Activated gamma-delta T cell (primary cell): ENCODE results near the gene KRT10.
"Not testable (repeated sequence)": the region's sequence is repeated elsewhere in the genome, so short reads cannot be mapped to it uniquely, and the experiment has no call there.

Experiments
- DNase-seq: peaks from one replicate; lab custom pipeline; 2025; lab: John Stamatoyannopoulos, UW
- total RNA-seq, 2 donors: gene quantifications; one replicate each; lab custom pipeline; 2026; lab: John Stamatoyannopoulos, UW

Gene KRT10
- 11.6 to 14.7 reads per million in 2 donors for total RNA-seq

DNA sequence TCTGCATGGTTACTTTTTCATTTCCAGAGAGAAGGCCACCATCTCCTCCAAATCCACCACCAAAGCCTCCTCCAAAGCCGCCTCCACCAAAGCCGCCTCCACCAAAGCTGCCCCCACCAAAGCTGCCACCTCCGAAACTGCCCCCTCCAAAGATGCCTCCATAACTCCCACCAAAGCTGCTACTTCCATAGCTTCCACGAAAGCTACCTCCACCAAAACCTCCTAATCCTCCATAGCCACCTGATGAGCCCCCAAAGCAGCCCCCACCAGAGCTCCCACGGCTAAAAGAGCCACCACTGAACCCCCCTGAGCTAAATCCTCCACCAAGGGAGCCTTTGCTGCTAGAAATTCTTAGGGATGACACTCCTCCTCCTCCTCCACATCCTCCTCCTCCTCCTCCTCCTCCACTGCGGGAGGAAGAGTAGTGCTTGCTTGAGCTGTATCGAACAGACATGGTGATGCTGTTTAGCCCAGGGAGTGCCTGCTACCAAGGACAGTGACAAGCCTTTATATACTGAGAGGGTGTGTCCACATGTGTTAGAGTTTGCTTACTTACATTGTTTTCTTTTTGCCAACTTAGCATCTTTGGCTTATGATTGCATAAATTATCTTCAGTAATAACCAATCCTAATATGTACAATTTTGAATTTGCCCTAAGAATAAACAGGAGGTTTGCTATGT, at the start of gene KRT10:
TSS of gene KRT10 (minus strand) at position 483 of the 681 bp plus-strand sequence. CDS start at position 454, 29 bp downstream.
- no peak for DNase-seq

- DNase-seq: no peak
Observed at GRCh38 chr17:40871316-40871715, 48.9 kb upstream of the KRT10 start.

GRCh38 chr17:40870136-40870535, 47.7 kb upstream of the KRT10 start:
- DNase-seq: no peak

GRCh38 chr17:40866838-40867237, 44.4 kb upstream of the KRT10 start, which contains the start of gene KRT12:
Gene KRT12, minus strand, starts transcription at chr17:40867223. Its CDS starts 37 bp downstream, at chr17:40867186.
- no peak for DNase-seq

DNA sequence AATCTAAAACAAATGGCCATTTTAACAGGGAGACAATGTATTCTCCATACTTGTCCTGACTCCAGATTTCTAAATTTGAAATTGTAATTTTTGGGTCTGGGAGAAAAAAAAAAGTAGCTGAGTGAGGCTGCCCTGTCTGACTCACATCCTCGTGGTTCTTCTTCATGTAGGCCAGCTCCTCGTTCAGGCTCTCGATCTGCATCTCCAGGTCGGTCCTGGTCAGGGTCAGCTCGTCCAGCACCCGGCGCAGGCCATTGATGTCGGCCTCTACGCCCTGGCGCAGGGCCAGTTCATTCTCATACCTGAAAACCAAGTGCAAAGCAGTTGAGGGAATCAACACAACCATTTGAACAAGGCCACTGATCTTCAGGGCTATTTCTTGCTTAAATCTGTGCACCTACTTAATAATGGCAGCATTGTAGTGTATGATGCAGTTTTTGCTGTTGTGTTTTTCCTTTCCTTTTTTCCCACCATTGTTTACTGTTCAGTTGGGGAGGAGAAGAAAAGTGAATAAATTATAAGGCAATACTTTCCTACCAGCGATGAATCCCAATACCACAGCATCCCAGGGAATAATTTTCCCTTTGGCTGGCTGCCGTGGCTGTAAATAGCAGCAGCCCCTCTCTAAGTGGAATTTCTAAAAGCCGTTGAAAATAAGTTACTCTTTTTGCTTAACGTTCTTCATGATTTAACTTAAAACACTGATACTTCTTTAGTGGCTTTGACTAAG, 42.4 kb upstream of the KRT10 start:
- DNase-seq: no peak

DNA sequence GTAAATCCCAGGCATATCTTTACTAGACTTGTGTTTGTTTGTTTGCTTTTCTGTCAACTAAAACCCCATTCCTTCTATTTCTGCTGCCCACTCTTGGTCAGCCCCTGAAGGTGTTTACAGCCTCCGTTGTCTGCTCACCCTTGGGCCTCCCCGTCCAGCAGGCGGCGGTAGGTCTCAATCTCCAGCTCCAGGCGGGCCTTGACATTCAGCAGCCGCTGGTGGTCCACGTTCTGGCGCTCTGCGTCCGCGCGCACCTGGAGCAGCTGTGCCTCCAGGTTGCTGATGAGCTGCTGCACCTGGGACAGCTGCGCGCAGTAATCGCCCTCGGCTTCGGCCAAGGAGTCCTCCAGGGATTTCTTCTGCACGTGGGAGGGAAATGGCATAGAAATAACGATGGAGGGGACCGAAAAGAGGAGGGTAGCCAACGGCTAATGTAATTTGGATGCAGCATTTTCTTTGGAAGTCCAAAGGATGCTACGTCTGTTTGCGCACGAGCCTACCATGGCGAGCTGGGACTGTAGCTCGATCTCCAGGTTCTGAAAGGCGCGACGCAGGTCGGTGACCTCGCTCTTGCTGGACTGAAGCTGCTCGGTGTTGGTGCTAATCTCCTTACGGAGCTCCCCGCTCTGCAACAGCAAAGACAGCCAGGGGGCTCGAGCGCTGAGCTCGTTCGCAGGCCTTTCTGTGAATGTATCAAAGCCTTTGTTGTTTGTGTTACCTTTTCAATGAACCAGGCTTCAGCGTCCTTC, 40.7 kb upstream of the KRT10 start:
- DNase-seq: no peak

DNA sequence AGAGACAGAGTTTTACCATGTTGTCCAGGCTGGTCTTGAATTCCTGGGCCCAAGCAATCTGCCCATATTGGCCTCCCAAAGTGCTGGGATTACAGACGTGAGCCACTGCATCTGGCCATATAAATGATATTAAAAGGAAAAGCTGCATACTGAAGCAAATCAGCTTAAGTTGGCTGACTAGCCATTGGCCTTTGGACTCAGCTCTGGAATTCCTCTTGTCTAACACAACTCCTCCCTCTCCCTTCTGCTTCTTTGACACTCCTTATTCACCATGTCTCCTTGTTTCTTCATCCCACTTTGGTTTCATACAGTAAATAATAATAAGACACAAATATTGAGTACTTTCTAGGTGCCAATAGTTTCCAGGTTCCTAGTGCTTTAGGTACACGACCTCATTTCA, 37.1 kb upstream of the KRT10 start:
- DNase-seq: no peak

DNA sequence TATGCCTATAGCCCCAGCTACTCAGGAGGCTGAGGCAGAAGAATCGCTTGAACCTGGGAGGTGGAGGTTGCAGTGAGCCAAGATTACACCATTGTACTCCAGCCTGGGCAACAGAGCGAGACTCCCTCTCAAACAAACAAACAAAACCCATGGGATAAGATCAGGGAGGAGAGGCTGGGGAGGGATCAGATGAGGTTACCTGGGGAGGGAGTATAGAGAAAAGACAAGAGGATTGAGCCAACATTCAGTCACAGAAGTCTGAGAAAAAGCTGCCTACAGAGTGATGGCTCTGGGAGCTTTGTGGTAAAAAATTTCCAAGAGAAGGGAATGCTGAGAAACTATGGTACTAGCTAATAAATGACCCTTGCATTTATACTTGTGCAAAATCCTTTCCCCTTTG, 36.3 kb upstream of the KRT10 start:
- not testable (repeated sequence) for DNase-seq

- DNase-seq: no peak
Observed at GRCh38 chr17:40857535-40857934, 35.1 kb upstream of the KRT10 start.

DNA sequence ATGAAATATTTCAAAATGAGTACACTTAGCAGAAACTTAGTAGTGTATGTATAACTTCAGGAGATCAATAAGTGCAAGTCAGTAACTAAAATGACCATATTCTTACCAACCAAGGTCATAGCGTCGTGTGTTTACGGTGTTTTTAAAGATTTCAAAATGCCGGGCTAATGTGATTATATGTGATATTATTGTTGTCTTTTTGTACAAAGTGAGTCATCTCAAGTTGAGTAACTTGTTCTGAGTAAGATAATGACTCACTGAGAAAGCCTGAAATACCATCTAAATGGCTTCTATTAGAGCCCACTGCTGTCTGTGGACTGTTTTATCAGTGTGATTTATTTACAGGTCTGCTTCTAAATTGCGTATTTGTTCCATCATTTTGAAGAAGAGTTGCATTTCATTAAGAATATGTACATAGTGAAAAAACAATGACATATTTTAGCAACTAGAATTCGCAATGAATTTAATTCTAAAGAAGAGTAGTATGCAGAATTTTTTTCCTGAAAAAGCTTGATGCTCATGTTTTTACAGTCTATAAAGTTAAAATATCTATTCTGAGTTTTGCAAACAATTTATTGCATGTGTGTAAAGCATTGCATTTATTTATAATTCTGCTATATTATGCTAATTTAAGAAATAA, 31.9 kb upstream of the KRT10 start:
- DNase-seq: no peak

- no peak for DNase-seq
Observed at GRCh38 chr17:40852364-40852763, 29.9 kb upstream of the KRT10 start.

DNA sequence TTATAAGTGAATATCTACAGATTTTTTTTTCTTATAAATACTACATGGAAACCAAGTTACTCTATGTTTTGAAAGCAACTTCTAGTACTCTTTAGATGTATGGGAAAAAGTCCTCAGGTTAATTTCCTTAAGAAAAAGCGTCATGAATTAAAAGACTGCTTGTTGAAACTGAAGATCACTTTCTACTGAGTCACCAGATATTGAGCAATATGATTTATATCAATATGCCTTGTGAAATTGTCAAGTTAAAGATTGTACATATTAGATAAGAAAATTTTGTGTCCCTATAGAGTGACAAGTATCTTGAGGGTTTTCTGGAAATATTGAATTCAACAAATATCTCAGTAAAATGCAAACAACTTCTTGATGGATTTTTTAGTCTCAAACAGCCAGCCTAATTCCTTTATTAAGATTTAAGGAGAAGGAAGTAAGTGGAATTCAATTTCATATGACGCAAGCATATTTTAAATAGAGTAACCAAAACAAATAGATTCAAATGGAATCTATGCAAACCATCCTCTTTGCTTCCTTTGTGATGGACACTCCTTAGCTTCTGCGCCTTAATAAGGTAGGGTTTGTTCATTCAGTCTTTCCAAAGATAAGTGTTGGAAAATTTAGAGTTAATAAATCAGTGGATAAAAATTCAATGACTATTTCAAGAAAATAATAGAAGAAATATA, 28.0 kb upstream of the KRT10 start:
- no peak for DNase-seq

GRCh38 chr17:40849723-40850122, 27.3 kb upstream of the KRT10 start:
- DNase-seq: no peak

GRCh38 chr17:40848583-40849235, 26.3 kb upstream of the KRT10 start:
- DNase-seq: no peak

DNA sequence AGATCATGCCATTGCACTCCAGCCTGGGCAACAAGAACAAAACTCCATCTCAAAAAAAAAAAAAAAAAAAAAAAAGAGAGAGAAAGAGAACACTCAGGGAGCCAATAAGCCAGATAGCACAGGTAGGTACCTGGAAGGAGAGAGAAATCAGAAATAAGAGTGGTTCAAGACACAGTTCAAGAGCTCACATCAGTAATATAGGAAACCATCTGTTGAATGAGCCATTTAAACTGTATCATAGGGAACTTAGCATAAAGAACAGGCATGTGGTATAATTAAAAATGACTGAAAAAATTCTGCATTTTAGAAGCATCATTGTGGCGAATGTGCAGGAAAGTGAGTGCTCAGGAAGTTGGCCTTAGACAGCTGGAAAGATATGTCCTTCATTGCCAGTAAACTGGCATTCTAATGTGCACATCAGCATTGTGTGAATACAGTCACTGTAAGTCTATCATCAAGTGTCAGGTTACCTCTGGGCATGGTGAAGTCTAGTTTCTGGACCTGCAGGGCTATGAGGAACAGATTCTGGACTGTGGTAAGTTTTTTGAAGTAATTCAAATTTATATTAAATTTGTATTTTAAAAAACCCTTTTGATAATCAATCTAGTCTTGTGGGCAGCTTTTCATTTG, 24.2 kb upstream of the KRT10 start:
- no peak for DNase-seq

DNA sequence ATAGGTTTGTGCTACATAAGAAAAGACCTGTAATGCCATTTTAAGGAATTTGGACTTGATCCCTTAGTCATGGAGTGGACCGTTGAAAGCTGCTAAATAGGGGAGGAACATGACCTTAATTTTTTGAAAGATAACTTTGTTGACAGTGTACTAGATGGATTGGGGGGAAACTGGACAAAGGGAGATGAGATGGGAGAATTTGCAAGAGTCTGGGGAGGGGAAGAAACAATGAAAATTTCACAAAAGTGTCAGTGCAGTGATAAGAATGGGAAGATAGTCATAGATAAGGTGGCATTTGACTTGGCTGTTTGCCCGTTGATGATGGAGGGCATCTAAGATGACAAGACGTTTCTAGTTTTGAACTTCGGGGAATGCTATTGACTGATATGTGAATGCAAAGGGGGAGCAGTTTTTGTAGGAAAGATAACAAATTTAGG, 22.3 kb upstream of the KRT10 start:
- no peak for DNase-seq

DNA sequence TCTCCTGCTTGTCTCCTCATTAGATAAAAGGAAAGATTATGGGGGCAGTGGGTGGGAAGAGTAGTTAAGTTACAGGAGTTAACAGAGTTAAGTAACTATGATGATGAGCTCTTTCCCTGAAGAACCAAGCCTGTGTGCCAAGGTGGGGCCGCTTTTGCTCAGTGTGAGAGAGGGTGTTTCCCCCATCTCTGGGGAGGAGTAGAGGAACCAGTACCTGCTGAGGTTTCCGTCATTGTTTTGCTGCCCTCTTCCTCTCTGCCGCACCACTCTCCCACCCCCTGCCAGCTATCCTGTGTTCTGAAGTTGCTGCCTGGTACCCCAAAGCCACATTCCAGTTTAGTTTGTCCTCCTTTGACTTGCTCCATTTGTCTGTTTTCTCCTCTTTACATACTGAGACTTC, 20.8 kb upstream of the KRT10 start:
- no peak for DNase-seq

- DNase-seq: no peak
Observed at GRCh38 chr17:40841246-40841645, 18.8 kb upstream of the KRT10 start.

GRCh38 chr17:40839194-40839593, 16.8 kb upstream of the KRT10 start:
- no peak for DNase-seq

DNA sequence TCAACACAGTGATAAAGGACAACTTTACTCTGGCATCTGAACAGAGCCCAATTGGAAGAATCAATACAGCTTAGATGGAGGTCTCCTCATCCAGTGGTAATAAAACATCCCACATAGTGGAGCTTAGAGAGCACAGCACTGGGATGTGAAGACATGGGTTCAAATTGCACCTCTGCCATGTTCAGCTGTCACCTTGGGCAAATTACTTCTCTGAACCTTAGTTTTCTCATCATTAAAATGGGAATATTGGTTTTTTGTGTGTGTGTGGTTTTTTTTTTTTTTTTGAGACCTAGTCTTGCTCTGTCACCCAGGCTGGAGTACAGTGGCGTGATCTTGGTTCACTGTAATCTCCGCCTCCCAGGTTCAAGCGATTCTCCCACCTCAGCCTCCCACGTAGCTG, 13.6 kb upstream of the KRT10 start:
- no peak for DNase-seq

GRCh38 chr17:40833882-40834281, 11.5 kb upstream of the KRT10 start:
- no peak for DNase-seq
